DMS114 treated with DMSO at 0.1 percent for 48 hours (cell line): ENCODE results near the gene VPS54.

Experiments
- DNase-seq: peaks from one replicate; lab custom pipeline; 2025; ENCODE audit not compliant: unreplicated experiment; lab: John Stamatoyannopoulos, UW

VPS54 gene

GRCh38 chr2:64019083-64019974, at the start of gene VPS54:
Gene VPS54 (minus strand): TSS chr2:64019428. CDS start chr2:63983999, 35,429 bp downstream.
- no peak for DNase-seq

- no peak for DNase-seq
These were observed 48.1 kb upstream of the VPS54 start for GRCh38 chr2:64067326-64067725.

GRCh38 chr2:64065516-64065915, 46.3 kb upstream of the VPS54 start:
- DNase-seq: no peak

- no peak for DNase-seq
These were observed 44.7 kb upstream of the VPS54 start for GRCh38 chr2:64063924-64064331.

- DNase-seq: no peak
These were observed 44.2 kb upstream of the VPS54 start for GRCh38 chr2:64063454-64063853.

- DNase-seq: no peak
These were observed 43.6 kb upstream of the VPS54 start for GRCh38 chr2:64062840-64063239.

- DNase-seq: no peak
These were observed 40.0 kb upstream of the VPS54 start for GRCh38 chr2:64059270-64059669.

- no peak for DNase-seq
These were observed 36.8 kb upstream of the VPS54 start for GRCh38 chr2:64056021-64056420.

- no peak for DNase-seq
These were observed 35.1 kb upstream of the VPS54 start for GRCh38 chr2:64054161-64054915.

GRCh38 chr2:64052463-64053241, 33.4 kb upstream of the VPS54 start:
- no peak for DNase-seq

- DNase-seq: peak; percentile 56
These were observed 30.5 kb upstream of the VPS54 start for GRCh38 chr2:64049633-64050220.

GRCh38 chr2:64045938-64046337, 26.7 kb upstream of the VPS54 start:
- DNase-seq: no peak

GRCh38 chr2:64040161-64040560, 20.9 kb upstream of the VPS54 start:
- no peak for DNase-seq

- no peak for DNase-seq
These were observed 16.9 kb upstream of the VPS54 start for GRCh38 chr2:64036034-64036705.

GRCh38 chr2:64035072-64035942, 16.1 kb upstream of the VPS54 start:
- no peak for DNase-seq

GRCh38 chr2:64029116-64029665, 10.0 kb upstream of the VPS54 start:
- DNase-seq: no peak

GRCh38 chr2:64025741-64026140, 6.5 kb upstream of the VPS54 start:
- DNase-seq: no peak

GRCh38 chr2:64024259-64024949, 5.2 kb upstream of the VPS54 start:
- DNase-seq: no peak
